GM13976 (cell line): ENCODE results near the gene FAM89B.

ENCODE experiments used
- DNase-seq: peaks from one replicate; pipeline ENCODE4 v3.0.0; 2012; ENCODE audit warnings: low spot score
- CTCF ChIP-seq: IDR thresholded peaks from 2 replicates; pipeline ENCODE4 v1.5.1; 2012; ENCODE audit warnings: borderline replicate concordance, mild to moderate bottlenecking; ENCODE audit not compliant: insufficient read depth; ENCODE audit errors: extremely low read depth, missing control alignments, control extremely low read depth
- in situ Hi-C: fragments of 300-500 bp; cut with MboI; formaldehyde crosslinking; loops from one replicate; pipeline ENCODE4 v1.12.0; 2022; ENCODE audit warnings: low sequenced_read_pairs, mixed read lengths, inconsistent platforms; ENCODE audit not compliant: unreplicated experiment

Gene FAM89B

GRCh38 chr11:65576232-65576866, 4.0 kb downstream of the FAM89B start:
- TF ChIP-seq CTCF = no peak
- peak; percentile 64 for DNase-seq
- in situ Hi-C loops = no loop called here

- no peak for TF ChIP-seq CTCF
- in situ Hi-C loops = no loop called here
- DNase-seq = no peak
Measured at GRCh38 chr11:65576867-65577755, 4.8 kb downstream of the FAM89B start.

- no peak for TF ChIP-seq CTCF
- in situ Hi-C loops = no loop called here
- DNase-seq = no peak
Measured at GRCh38 chr11:65577756-65578109, 5.4 kb downstream of the FAM89B start.

GRCh38 chr11:65578134-65578533, 5.8 kb downstream of the FAM89B start:
- TF ChIP-seq CTCF = no peak
- in situ Hi-C loops = no loop called here
- no peak for DNase-seq

- in situ Hi-C loops = no loop called here
- no peak for TF ChIP-seq CTCF
- no peak for DNase-seq
Measured at GRCh38 chr11:65578667-65579066, 6.3 kb downstream of the FAM89B start.

GRCh38 chr11:65579291-65579690, 7.0 kb downstream of the FAM89B start:
- no peak for TF ChIP-seq CTCF
- no peak for DNase-seq
- in situ Hi-C loops = no loop called here
